H1 (cell line): ENCODE data around the gene GASK1B. TPM values are rescaled to one million over a fixed set of nuclear protein-coding genes. Genes with fewer than 3 reads are reported as not detected.

ENCODE experiments used
- CTCF ChIA-PET: fragments of 300-600 bp; sonication (Branson Sonifier 250); formaldehyde crosslinking; loops from one replicate; lab custom pipeline; 2021; ENCODE audit not compliant: partially characterized antibody; lab: Charles Lee
- POLR2A ChIA-PET: fragments of 300-600 bp; sonication (Branson Sonifier 250); formaldehyde crosslinking; loops from one replicate; lab custom pipeline; 2021; ENCODE audit warnings: inconsistent platforms; ENCODE audit not compliant: partially characterized antibody; lab: Charles Lee
- DNase-seq, 2 experiments: peaks; one replicate each; pipeline versions ENCODE4 v3.0.0 to v3.0.0-alpha.2; 2010 to 2022; ENCODE audit warnings: low spot score in 2 of 2, low read depth in 1 of 2, mixed read lengths in 1 of 2
- FAIRE-seq: peaks from 2 replicates; lab custom pipeline; 2011; peaks lifted over from hg19 to GRCh38; lab: Jason Lieb, UNC
- H2AFZ ChIP-seq: 2 replicates; pipeline ENCODE4 v1.8.1; 2012; ENCODE audit warnings: low read length, inconsistent platforms
- H2AK5ac ChIP-seq: 2 replicates; pipeline ENCODE4 v1.6.1; 2013; ENCODE audit warnings: low read depth, low read length
- H2BK120ac ChIP-seq: replicated peaks from 2 replicates; pipeline ENCODE3; 2013; ENCODE audit warnings: low read depth, low read length, inconsistent platforms
- H2BK12ac ChIP-seq: 2 replicates; pipeline ENCODE4 v1.6.1; 2013; ENCODE audit warnings: low read depth, low read length
- H2BK15ac ChIP-seq: 2 replicates; pipeline ENCODE4 v1.6.1; 2013; ENCODE audit warnings: low read length
- H2BK20ac ChIP-seq: 2 replicates; pipeline ENCODE4 v1.6.1; 2013; ENCODE audit warnings: low read length
- H2BK5ac ChIP-seq: 2 replicates; pipeline ENCODE4 v1.6.1; 2013; ENCODE audit warnings: low read depth, low read length
- H3K14ac ChIP-seq: 2 replicates; pipeline ENCODE4 v1.6.1; 2013; ENCODE audit warnings: inconsistent platforms; ENCODE audit not compliant: insufficient read length
- H3K18ac ChIP-seq: 2 replicates; pipeline ENCODE4 v1.6.1; 2013; ENCODE audit warnings: low read length; ENCODE audit errors: extremely low read depth
- H3K23ac ChIP-seq: 2 replicates; pipeline ENCODE4 v1.6.1; 2013; ENCODE audit warnings: inconsistent platforms; ENCODE audit not compliant: insufficient read length
- H3K23me2 ChIP-seq: 2 replicates; pipeline ENCODE4 v1.6.1; 2013; ENCODE audit warnings: low read depth, low read length
- H3K27ac ChIP-seq: 2 replicates; pipeline ENCODE4 v1.6.1; 2011; ENCODE audit warnings: low read depth, low read length, inconsistent platforms
- H3K27me3 ChIP-seq, 4 experiments: replicated peaks in 1 of 4; 1 replicate in 1 of 4; 2 replicates in 3 of 4; pipeline versions ENCODE4 v1.6.1 to v1.8.1; 2011 to 2013; ENCODE audit warnings: low read length in 3 of 4, mild to moderate bottlenecking in 3 of 4, inconsistent platforms in 2 of 4, mixed read lengths in 2 of 4, moderate library complexity in 1 of 4; ENCODE audit not compliant: control insufficient read depth in 3 of 4, insufficient read depth in 3 of 4; ENCODE audit errors: extremely low read depth in 1 of 4
- H3K36me3 ChIP-seq, 4 experiments: 2 replicates each; pipeline versions ENCODE4 v1.6.1 to v1.8.1; 2011 to 2013; ENCODE audit warnings: mild to moderate bottlenecking in 4 of 4, low read length in 3 of 4, moderate library complexity in 2 of 4, control low read depth in 1 of 4, inconsistent platforms in 1 of 4; ENCODE audit not compliant: insufficient read depth in 4 of 4, control insufficient read depth in 2 of 4
- H3K4ac ChIP-seq: replicated peaks from 2 replicates; pipeline ENCODE3; 2013; ENCODE audit warnings: low read length, low read depth, mixed read lengths, inconsistent platforms; ENCODE audit not compliant: insufficient read length
- H3K4me1 ChIP-seq, 4 experiments: replicated peaks in 1 of 4; 1 replicate in 1 of 4; 2 replicates in 3 of 4; pipeline versions ENCODE4 v1.6.1 to v1.8.1; 2011 to 2013; ENCODE audit warnings: low read length in 3 of 4, inconsistent platforms in 2 of 4, mixed read lengths in 1 of 4; ENCODE audit not compliant: insufficient read depth in 4 of 4, control insufficient read depth in 3 of 4
- H3K4me2 ChIP-seq, 2 experiments: 2 replicates each; pipeline versions ENCODE4 v1.6.1 to v1.8.1; 2011 to 2013; ENCODE audit warnings: low read depth in 2 of 2, low read length in 2 of 2, control low read depth in 1 of 2, inconsistent platforms in 1 of 2, mild to moderate bottlenecking in 1 of 2; ENCODE audit not compliant: insufficient read depth in 1 of 2
- H3K4me3 ChIP-seq, 4 experiments: fragments of 200-600, 300-600 bp in 1 of 4; sonication (generic), shearing (Covaris generic), sonication (Bioruptor Twin) in 1 of 4; 2 replicates each; pipeline versions ENCODE4 v1.5.1 to v1.8.1; 2011 to 2016; ENCODE audit warnings: low read length in 4 of 4, low read depth in 3 of 4, control low read depth in 2 of 4, inconsistent platforms in 2 of 4, mild to moderate bottlenecking in 2 of 4, mixed read lengths in 1 of 4, moderate library complexity in 1 of 4; ENCODE audit not compliant: insufficient read depth in 2 of 4; ENCODE audit errors: extremely low read depth in 1 of 4
- H3K56ac ChIP-seq: replicated peaks from 2 replicates; pipeline ENCODE3; 2013; ENCODE audit warnings: low read depth, mild to moderate bottlenecking, mixed read lengths, low read length, inconsistent platforms; ENCODE audit not compliant: insufficient read length
- H3K79me1 ChIP-seq: 2 replicates; pipeline ENCODE4 v1.6.1; 2013; ENCODE audit warnings: low read depth, low read length, control low read depth
- H3K79me2 ChIP-seq, 2 experiments: 2 replicates each; pipeline versions ENCODE4 v1.6.1 to v1.8.1; 2012 to 2013; ENCODE audit warnings: low read length in 2 of 2, mild to moderate bottlenecking in 2 of 2, inconsistent platforms in 1 of 2; ENCODE audit not compliant: insufficient read depth in 2 of 2, control insufficient read depth in 1 of 2
- H3K9ac ChIP-seq, 4 experiments: replicated peaks in 1 of 4; 1 replicate in 1 of 4; 2 replicates in 3 of 4; pipeline versions ENCODE4 v1.6.1 to v1.8.1; 2011 to 2013; ENCODE audit warnings: low read depth in 3 of 4, low read length in 3 of 4, control low read depth in 2 of 4, mild to moderate bottlenecking in 2 of 4, moderate library complexity in 2 of 4, inconsistent platforms in 1 of 4; ENCODE audit errors: extremely low read depth in 1 of 4
- H3K9me3 ChIP-seq, 2 experiments: 2 replicates each; pipeline versions ENCODE4 v1.6.1 to v1.8.1; 2012 to 2013; ENCODE audit warnings: mild to moderate bottlenecking in 2 of 2, moderate library complexity in 2 of 2, control low read depth in 1 of 2, inconsistent platforms in 1 of 2, low read depth in 1 of 2, low read length in 1 of 2, mixed read lengths in 1 of 2; ENCODE audit not compliant: insufficient read depth in 2 of 2
- H4K20me1 ChIP-seq, 2 experiments: replicated peaks in 1 of 2; 2 replicates each; pipeline versions ENCODE3 to v1.8.1; 2011 to 2013; ENCODE audit warnings: inconsistent platforms in 2 of 2, low read length in 2 of 2, mild to moderate bottlenecking in 1 of 2; ENCODE audit not compliant: insufficient read depth in 2 of 2, control insufficient read depth in 1 of 2
- H4K5ac ChIP-seq: 2 replicates; pipeline ENCODE4 v1.6.1; 2013; ENCODE audit warnings: low read length, low read depth, mixed read lengths, inconsistent platforms; ENCODE audit not compliant: insufficient read length
- H4K8ac ChIP-seq: 2 replicates; pipeline ENCODE4 v1.8.0; 2013; ENCODE audit warnings: mild to moderate bottlenecking, moderate library complexity, low read length, inconsistent platforms; ENCODE audit not compliant: insufficient read depth; ENCODE audit errors: extremely low read depth
- H4K91ac ChIP-seq: replicated peaks from 2 replicates; pipeline ENCODE3; 2013; ENCODE audit warnings: low read length, mixed read lengths, inconsistent platforms; ENCODE audit not compliant: insufficient read length
- HDAC2 ChIP-seq, 2 experiments: fragments of 300-600 bp in 1 of 2; sonication (generic) in 1 of 2; IDR thresholded peaks; 2 replicates each; pipeline ENCODE4 v1.6.1; 2011 to 2012; ENCODE audit warnings: low read depth in 2 of 2, low read length in 2 of 2, mild to moderate bottlenecking in 2 of 2, moderate library complexity in 2 of 2, borderline replicate concordance in 1 of 2, inconsistent platforms in 1 of 2
- KDM1A ChIP-seq: fragments of 200-600, 300-600 bp; sonication (generic); IDR thresholded peaks from 2 replicates; pipeline ENCODE4 v1.7.1; 2016; ENCODE audit warnings: mild to moderate bottlenecking, low read length, borderline replicate concordance
- MAFK ChIP-seq: IDR thresholded peaks from 2 replicates; pipeline ENCODE4 v1.6.1; 2012; ENCODE audit warnings: low read depth, mild to moderate bottlenecking, improper control_type of control experiment, low read length
- POU5F1 ChIP-seq: IDR thresholded peaks from 2 replicates; pipeline ENCODE4 v1.6.1; 2011; ENCODE audit warnings: low read depth, mild to moderate bottlenecking, low read length, moderate library complexity
- SP1 ChIP-seq: IDR thresholded peaks from 2 replicates; pipeline ENCODE4 v1.6.1; 2011; ENCODE audit warnings: low read depth, low read length
- TEAD4 ChIP-seq: IDR thresholded peaks from 2 replicates; pipeline ENCODE4 v1.6.1; 2012; ENCODE audit warnings: low read depth, low read length, inconsistent platforms, mixed read lengths
- whole genome bisulfite sequencing, 2 experiments: shearing (Covaris generic) in 1 of 2; methylation state at CpG; one replicate each; pipeline versions ENCODE4 v1.1.6 to v1.1.7; 2013 to 2015; ENCODE audit warnings: low lambda C conversion rate in 2 of 2, mixed read lengths in 2 of 2, inconsistent platforms in 1 of 2, low coverage in 1 of 2, missing lambda C conversion rate in 1 of 2; ENCODE audit not compliant: insufficient replicate concordance in 2 of 2, insufficient coverage in 1 of 2, insufficient read length in 1 of 2; ENCODE audit errors: extremely low coverage in 1 of 2, missing lambda C conversion rate in 1 of 2; 5-methylcytosine and 5-hydroxymethylcytosine counted together
- polyA plus RNA-seq, 7 experiments: library from polyadenylated mRNA; depleted of rRNA in 3 of 7; stranded (reverse) in 5 of 7; unstranded in 2 of 7; fragments of >200 nt in 5 of 7; fragments of 200-250 nt in 2 of 7; gene quantifications; 1 replicate in 5 of 7; 2 replicates in 1 of 7; 4 replicates in 1 of 7; pipeline versions ENCODE4 v1.2.1 to v1.2.3, GENCODE V29; 2011 to 2013; ENCODE audit warnings: missing spikeins in 2 of 7, mixed read lengths in 2 of 7
- total RNA-seq: library from RNA; stranded (reverse); fragmentation: NEBNext Ultra II Directional; extraction: Animal tissue kit (Norgen Biotek cat#: 25700); gene quantifications from 2 replicates; pipeline ENCODE4 v1.2.1, GENCODE V29; 2021
- TF ChIP-seq, protein P1 (sequence below): IDR thresholded peaks from 2 replicates; pipeline ENCODE4 v1.6.1; 2011; ENCODE audit warnings: low read depth, mild to moderate bottlenecking, low read length; ENCODE audit not compliant: insufficient read depth
- TF ChIP-seq, protein P2 (sequence below), 3 experiments: IDR thresholded peaks; 1 replicate in 2 of 3; 2 replicates in 1 of 3; pipeline versions ENCODE4 v1.5.1 to v1.6.1; 2011; ENCODE audit warnings: low read length in 3 of 3, mild to moderate bottlenecking in 3 of 3, inconsistent platforms in 2 of 3, low read depth in 1 of 3, moderate library complexity in 1 of 3; ENCODE audit not compliant: insufficient read depth in 1 of 3; ENCODE audit errors: control extremely low read depth in 1 of 3

GASK1B gene
- total and polyA plus RNA-seq, 2 of the 8 experiments (the other 6 are each of a cell fraction or from before 2014, with no cell fraction given): not detected

DNA sequence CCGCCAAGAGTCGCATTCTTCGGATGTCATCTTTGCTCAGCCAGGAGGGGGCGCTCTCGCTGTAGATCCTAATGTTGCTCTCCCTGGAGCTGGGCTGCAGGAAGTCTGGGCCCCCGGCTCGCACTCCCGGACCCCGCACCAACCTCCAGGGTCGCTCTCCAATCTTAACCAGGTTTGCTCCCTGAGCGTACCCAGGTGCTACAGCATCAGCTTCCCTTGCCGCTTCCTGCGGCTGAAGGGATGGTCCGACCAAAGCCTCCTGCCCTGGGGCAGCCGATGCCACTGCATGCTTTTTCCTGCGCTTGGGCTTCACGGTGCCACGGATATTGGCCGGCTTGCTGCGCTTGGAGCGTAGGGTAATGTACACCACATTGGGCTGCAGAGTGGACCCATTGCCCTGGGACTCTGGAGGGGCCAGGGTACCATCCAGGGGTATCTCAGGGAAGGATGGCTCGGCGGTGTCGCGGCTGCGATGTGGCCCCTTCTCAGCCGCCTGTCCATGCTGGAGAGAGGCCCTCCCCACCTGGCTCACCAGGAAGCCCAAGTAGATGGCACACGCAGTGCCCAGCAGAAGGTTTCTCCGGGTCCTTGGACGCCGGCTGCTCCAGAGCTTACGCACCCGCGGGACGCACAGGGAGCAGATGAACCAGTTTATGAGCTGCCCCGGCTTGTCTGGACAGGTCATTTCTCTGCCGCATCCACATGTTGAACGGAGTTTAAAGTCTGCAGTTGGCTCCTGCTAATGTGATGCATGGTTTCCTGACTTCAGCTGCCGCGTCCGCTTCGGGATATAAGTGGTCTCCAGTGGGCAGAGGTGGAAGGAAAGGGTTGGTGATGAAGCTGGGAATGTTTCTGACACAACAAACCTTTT lies 1.9 kb downstream of the GASK1B start:
- POLR2A ChIA-PET: no interaction called here
- H3K4me3 ChIP-seq: no peak overlapping the region
- no peak overlapping the region for H4K5ac ChIP-seq
- H3K79me1 ChIP-seq: no peaks in the 10 kb centered on the region
- 0 out of 2 replicates have a peak overlapping the region, but pooled peaks have one; percentile 10 for H2BK5ac ChIP-seq
- H2BK15ac ChIP-seq: no peak overlapping the region
- H2AFZ ChIP-seq: peak overlapping the region; percentile 70
- H3K56ac ChIP-seq: no peak overlapping the region
- H3K36me3 ChIP-seq: no peaks in the 10 kb centered on the region
- no peak overlapping the region for H3K9ac ChIP-seq
- no peaks in the 10 kb centered on the region for H3K27me3 ChIP-seq
- DNase-seq: peak in 1 of 2 experiments; percentile 86
- no peak overlapping the region for H2BK20ac ChIP-seq
- H4K20me1 ChIP-seq: no peaks in the 10 kb centered on the region
- H3K27ac ChIP-seq: no peak overlapping the region
- H3K14ac ChIP-seq: no peak overlapping the region
- no peak overlapping the region for H4K91ac ChIP-seq
- no peaks in the 10 kb centered on the region for H3K4me1 ChIP-seq
- H3K79me2 ChIP-seq: no peaks in the 10 kb centered on the region
- CTCF ChIA-PET: interaction anchor here (0.6 to 4.3 kb wide), 49 partner anchors 8 to 656 kb away, joined by 3 to 41 read pairs (median 4); no protein-coding TSS in a partner anchor
- WGBS, 2 experiments: 92% methylated on average over 34 of the region's 42 CpGs; no CpG with 5 or more reads in 1 of the 2 experiments
- no peaks in the 10 kb centered on the region for H3K9me3 ChIP-seq
- no peak overlapping the region for H3K4ac ChIP-seq
- H2AK5ac ChIP-seq: no peak overlapping the region
- H4K8ac ChIP-seq: peak overlapping the region; percentile 57
- no peak for FAIRE-seq
- no peak overlapping the region for H3K23ac ChIP-seq
- H3K18ac ChIP-seq: no peak overlapping the region
- H2BK120ac ChIP-seq: no peak overlapping the region
- no peaks in the 10 kb centered on the region for H3K23me2 ChIP-seq
- H3K4me2 ChIP-seq: no peak overlapping the region
- no peak overlapping the region for H2BK12ac ChIP-seq
- peak; percentile 80; the same call in 1 of the 2 replicates for TF ChIP-seq KDM1A
- TF ChIP-seq MAFK: no peak
- TF ChIP-seq, protein P1, sequence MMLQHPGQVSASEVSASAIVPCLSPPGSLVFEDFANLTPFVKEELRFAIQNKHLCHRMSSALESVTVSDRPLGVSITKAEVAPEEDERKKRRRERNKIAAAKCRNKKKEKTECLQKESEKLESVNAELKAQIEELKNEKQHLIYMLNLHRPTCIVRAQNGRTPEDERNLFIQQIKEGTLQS: no peak
- peak; percentile 87 for TF ChIP-seq TEAD4
- no peak for TF ChIP-seq HDAC2 (IDR thresholded peaks at IDR 0.05; ENCODE audit: borderline replicate concordance in 1 of 2, low read depth in 2 of 2, low read length in 2 of 2)
- no peak for TF ChIP-seq SP1
- TF ChIP-seq, protein P2, sequence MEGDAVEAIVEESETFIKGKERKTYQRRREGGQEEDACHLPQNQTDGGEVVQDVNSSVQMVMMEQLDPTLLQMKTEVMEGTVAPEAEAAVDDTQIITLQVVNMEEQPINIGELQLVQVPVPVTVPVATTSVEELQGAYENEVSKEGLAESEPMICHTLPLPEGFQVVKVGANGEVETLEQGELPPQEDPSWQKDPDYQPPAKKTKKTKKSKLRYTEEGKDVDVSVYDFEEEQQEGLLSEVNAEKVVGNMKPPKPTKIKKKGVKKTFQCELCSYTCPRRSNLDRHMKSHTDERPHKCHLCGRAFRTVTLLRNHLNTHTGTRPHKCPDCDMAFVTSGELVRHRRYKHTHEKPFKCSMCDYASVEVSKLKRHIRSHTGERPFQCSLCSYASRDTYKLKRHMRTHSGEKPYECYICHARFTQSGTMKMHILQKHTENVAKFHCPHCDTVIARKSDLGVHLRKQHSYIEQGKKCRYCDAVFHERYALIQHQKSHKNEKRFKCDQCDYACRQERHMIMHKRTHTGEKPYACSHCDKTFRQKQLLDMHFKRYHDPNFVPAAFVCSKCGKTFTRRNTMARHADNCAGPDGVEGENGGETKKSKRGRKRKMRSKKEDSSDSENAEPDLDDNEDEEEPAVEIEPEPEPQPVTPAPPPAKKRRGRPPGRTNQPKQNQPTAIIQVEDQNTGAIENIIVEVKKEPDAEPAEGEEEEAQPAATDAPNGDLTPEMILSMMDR (IDR thresholded peaks at IDR 0.05; ENCODE audit: control extremely low read depth in 1 of 3, insufficient read depth in 1 of 3, low read depth in 1 of 3, low read length in 3 of 3): peak; percentile 65 to 79 (median 74)
- no peak for TF ChIP-seq POU5F1
